IPS DF 6.9 (cell line): ENCODE measurements around the gene NRXN2.
"Not testable (repeated sequence)": the region's sequence is repeated elsewhere in the genome, so short reads cannot be mapped to it uniquely, and the experiment has no call there.

Experiments used
- DNase-seq: peaks from one replicate; pipeline ENCODE4 v3.0.0-alpha.2; 2013; ENCODE audit warnings: low read depth, low spot score
- H3K27ac ChIP-seq: one replicate; pipeline ENCODE4 v1.5.1; 2013; ENCODE audit warnings: low read length, control low read depth
- H3K27me3 ChIP-seq: 2 replicates; pipeline ENCODE4 v1.6.1; 2013; ENCODE audit warnings: mild to moderate bottlenecking, low read length; ENCODE audit not compliant: control insufficient read depth, insufficient read depth
- H3K36me3 ChIP-seq: 2 replicates; pipeline ENCODE4 v1.6.1; 2013; ENCODE audit warnings: low read length; ENCODE audit not compliant: control insufficient read depth, insufficient read depth
- H3K4me1 ChIP-seq: 2 replicates; pipeline ENCODE4 v1.6.1; 2013; ENCODE audit warnings: low read length; ENCODE audit not compliant: control insufficient read depth, insufficient read depth
- H3K4me3 ChIP-seq: 2 replicates; pipeline ENCODE4 v1.5.1; 2013; ENCODE audit warnings: mild to moderate bottlenecking, low read length
- H3K9me3 ChIP-seq: 2 replicates; pipeline ENCODE4 v1.6.1; 2013; ENCODE audit warnings: low read length, inconsistent platforms; ENCODE audit not compliant: control insufficient read depth, insufficient read depth
- WGBS: extraction: QIAGEN DNeasy Blood & Tissue Kit; methylation state at CpG from one replicate; pipeline ENCODE4 v1.1.7; 2013; ENCODE audit warnings: mixed read lengths, missing lambda C conversion rate; ENCODE audit not compliant: insufficient read length, insufficient coverage; 5-methylcytosine and 5-hydroxymethylcytosine counted together

The NRXN2 gene

GRCh38 chr11:64564947-64565889 lies 157.8 kb downstream of the NRXN2 start:
- Histone ChIP-seq H3K4me3 (no peak overlapping the region), H3K27me3 (no peaks in the 10 kb centered on the region), H3K27ac (no peak overlapping the region), H3K36me3 (no peaks in the 10 kb centered on the region), H3K9me3 (no peaks in the 10 kb centered on the region), H3K4me1 (peaks cover 14% of the 10 kb centered on the region)
- DNase-seq = peak; percentile 50
- no CpG with 5 or more reads among the region's 24 CpGs for WGBS

GRCh38 chr11:64564419-64564818 lies 158.6 kb downstream of the NRXN2 start:
- 100% methylated on average over 2 of the region's 7 CpGs for WGBS
- no peaks in the 10 kb centered on the region for H3K27me3 ChIP-seq
- no peaks in the 10 kb centered on the region for H3K9me3 ChIP-seq

GRCh38 chr11:64563966-64564365 lies 159.0 kb downstream of the NRXN2 start:
- no peak overlapping the region for H3K27ac ChIP-seq
- no peaks in the 10 kb centered on the region for H3K27me3 ChIP-seq
- no peaks in the 10 kb centered on the region for H3K36me3 ChIP-seq
- no peak for DNase-seq
- no peaks in the 10 kb centered on the region for H3K9me3 ChIP-seq
- whole genome bisulfite sequencing = no CpG with 5 or more reads among the region's 12 CpGs
- no peak overlapping the region for H3K4me3 ChIP-seq
- H3K4me1 ChIP-seq = peaks cover 18% of the 10 kb centered on the region

More at GRCh38 chr11:64564419-64564818, 158.6 kb downstream of the NRXN2 start:
- H3K36me3 ChIP-seq = no peaks in the 10 kb centered on the region
- DNase-seq = no peak
- no peak overlapping the region for H3K4me3 ChIP-seq
- peaks cover 18% of the 10 kb centered on the region for H3K4me1 ChIP-seq
- no peak overlapping the region for H3K27ac ChIP-seq

- no peaks in the 10 kb centered on the region for H3K27me3 ChIP-seq
- no CpG with 5 or more reads among the region's 15 CpGs for WGBS
- no peak for DNase-seq
- H3K36me3 ChIP-seq = no peaks in the 10 kb centered on the region
- peaks cover 24% of the 10 kb centered on the region for H3K4me1 ChIP-seq
- no peaks in the 10 kb centered on the region for H3K9me3 ChIP-seq
- no peak overlapping the region for H3K27ac ChIP-seq
- no peak overlapping the region for H3K4me3 ChIP-seq
Measured at GRCh38 chr11:64562723-64563351, 160.2 kb downstream of the NRXN2 start.

GRCh38 chr11:64561984-64562722 lies 160.8 kb downstream of the NRXN2 start:
- DNase-seq = no peak
- no peaks in the 10 kb centered on the region for H3K36me3 ChIP-seq
- H3K9me3 ChIP-seq = no peaks in the 10 kb centered on the region
- H3K4me1 ChIP-seq = peaks cover 20% of the 10 kb centered on the region
- no peak overlapping the region for H3K27ac ChIP-seq
- H3K4me3 ChIP-seq = no peak overlapping the region
- WGBS = no CpG with 5 or more reads among the region's 29 CpGs
- H3K27me3 ChIP-seq = no peaks in the 10 kb centered on the region

GRCh38 chr11:64561429-64561828 lies 161.6 kb downstream of the NRXN2 start:
- not testable (repeated sequence) for H3K27me3 ChIP-seq, H3K4me3 ChIP-seq, H3K36me3 ChIP-seq, DNase-seq, H3K9me3 ChIP-seq, H3K27ac ChIP-seq
- H3K4me1 ChIP-seq = peaks cover 16% of the 10 kb centered on the region
- no CpG with 5 or more reads among the region's 3 CpGs for WGBS

GRCh38 chr11:64560941-64561340 lies 162.1 kb downstream of the NRXN2 start:
- Histone ChIP-seq H3K4me3 (no peak overlapping the region), H3K4me1 (peaks cover 16% of the 10 kb centered on the region), H3K27me3 (no peaks in the 10 kb centered on the region), H3K9me3 (no peaks in the 10 kb centered on the region), H3K36me3 (no peaks in the 10 kb centered on the region), H3K27ac (no peak overlapping the region)
- no CpG with 5 or more reads among the region's 16 CpGs for WGBS
- DNase-seq = no peak

GRCh38 chr11:64560139-64560771 lies 162.7 kb downstream of the NRXN2 start:
- DNase-seq = no peak
- Histone ChIP-seq H3K36me3 (no peaks in the 10 kb centered on the region), H3K27me3 (no peaks in the 10 kb centered on the region), H3K27ac (no peak overlapping the region), H3K4me3 (no peak overlapping the region), H3K9me3 (no peaks in the 10 kb centered on the region), H3K4me1 (peaks cover 14% of the 10 kb centered on the region)
- WGBS = no CpG with 5 or more reads among the region's 15 CpGs

GRCh38 chr11:64559351-64560138 lies 163.5 kb downstream of the NRXN2 start:
- DNase-seq = no peak
- H3K4me1 ChIP-seq = peaks cover 12% of the 10 kb centered on the region
- no peak overlapping the region for H3K27ac ChIP-seq
- no peaks in the 10 kb centered on the region for H3K27me3 ChIP-seq
- no CpG with 5 or more reads among the region's 19 CpGs for WGBS
- H3K36me3 ChIP-seq = no peaks in the 10 kb centered on the region
- no peak overlapping the region for H3K4me3 ChIP-seq
- no peaks in the 10 kb centered on the region for H3K9me3 ChIP-seq
